ENCODE measurements around the gene PSMD6. TPM values are rescaled to one million over a fixed set of nuclear protein-coding genes. Genes with fewer than 3 reads are reported as not detected.

Gene PSMD6
- total RNA-seq, 4 donors from 2014 or later: 37.3 to 48.7 (median 38.2) TPM

GRCh38 chr3:64042952-64043351, 19.7 kb upstream of the PSMD6 start:
- no peaks in the 10 kb centered on the region for H3K4me1 ChIP-seq
- no peak overlapping the region for H3K27ac ChIP-seq
- no peaks in the 10 kb centered on the region for H3K36me3 ChIP-seq
- no peak for DNase-seq
- H3K9me3 ChIP-seq: no peaks in the 10 kb centered on the region
- TF ChIP-seq POLR2A (IDR thresholded peaks at IDR 0.05) (no peak), CTCF (IDR thresholded peaks at IDR 0.05) (no peak)
- no peaks in the 10 kb centered on the region for H3K27me3 ChIP-seq
- H3K4me3 ChIP-seq: no peak overlapping the region

GRCh38 chr3:64039981-64040733, 16.9 kb upstream of the PSMD6 start:
- Histone ChIP-seq H3K4me1 (no peaks in the 10 kb centered on the region), H3K36me3 (no peaks in the 10 kb centered on the region), H3K4me3 (no peak overlapping the region), H3K9me3 (no peaks in the 10 kb centered on the region), H3K27me3 (no peaks in the 10 kb centered on the region), H3K27ac (no peak overlapping the region)
- TF ChIP-seq POLR2A (IDR thresholded peaks at IDR 0.05): no peak
- TF ChIP-seq CTCF (IDR thresholded peaks at IDR 0.05): no peak
- no peak for DNase-seq

- Histone ChIP-seq H3K36me3 (no peaks in the 10 kb centered on the region), H3K4me3 (no peak overlapping the region), H3K27ac (no peak overlapping the region), H3K4me1 (no peaks in the 10 kb centered on the region), H3K9me3 (no peaks in the 10 kb centered on the region), H3K27me3 (no peaks in the 10 kb centered on the region)
- no peak for TF ChIP-seq POLR2A (IDR thresholded peaks at IDR 0.05)
- no peak for TF ChIP-seq CTCF (IDR thresholded peaks at IDR 0.05)
- DNase-seq: no peak
Observed at GRCh38 chr3:64039332-64039731, 16.0 kb upstream of the PSMD6 start.

- Histone ChIP-seq H3K27me3 (no peaks in the 10 kb centered on the region), H3K36me3 (no peaks in the 10 kb centered on the region), H3K27ac (no peak overlapping the region), H3K4me3 (no peak overlapping the region), H3K4me1 (no peaks in the 10 kb centered on the region), H3K9me3 (no peaks in the 10 kb centered on the region)
- TF ChIP-seq POLR2A (IDR thresholded peaks at IDR 0.05) (no peak), CTCF (IDR thresholded peaks at IDR 0.05) (no peak)
- no peak for DNase-seq
Observed at GRCh38 chr3:64038253-64038767, 15.0 kb upstream of the PSMD6 start.

- no peaks in the 10 kb centered on the region for H3K27me3 ChIP-seq
- TF ChIP-seq CTCF (IDR thresholded peaks at IDR 0.05): no peak
- no peak for TF ChIP-seq POLR2A (IDR thresholded peaks at IDR 0.05)
- no peaks in the 10 kb centered on the region for H3K4me1 ChIP-seq
- no peaks in the 10 kb centered on the region for H3K36me3 ChIP-seq
- H3K9me3 ChIP-seq: no peaks in the 10 kb centered on the region
- H3K27ac ChIP-seq: no peak overlapping the region
- H3K4me3 ChIP-seq: no peak overlapping the region
- DNase-seq: no peak
Observed at GRCh38 chr3:64037084-64037483, 13.8 kb upstream of the PSMD6 start.

Data from Peyer's patch (tissue), 4 donors.